ENCODE data around the gene C20orf202.

DNA sequence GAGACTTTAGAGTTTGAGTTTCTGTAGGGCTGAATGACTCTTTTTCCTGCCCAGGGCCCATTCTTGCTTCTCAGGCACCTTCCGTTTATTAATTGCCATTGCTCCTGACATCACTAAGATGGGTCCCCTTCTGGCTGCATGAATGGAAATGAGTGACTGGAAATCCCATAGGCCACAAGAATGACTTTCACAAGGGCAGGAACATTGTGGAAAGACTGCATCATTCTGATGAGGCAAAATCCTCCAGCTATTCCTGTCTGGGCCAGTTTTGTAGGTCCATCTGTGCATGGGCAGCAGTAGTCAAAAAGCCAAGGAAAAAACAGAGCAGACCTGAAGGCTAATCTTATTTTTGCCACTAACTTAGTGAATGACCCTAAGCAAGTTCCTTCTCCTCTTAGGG is 37.7 kb upstream of the C20orf202 start:
- TF ChIP-seq CTCF (IDR thresholded peaks at IDR 0.05): no peak
- TF ChIP-seq POLR2A (IDR thresholded peaks at IDR 0.05): no peak

All from lower leg skin (tissue), 3 donors.